Pancreas (tissue), 10 donors: Measurements from ENCODE around the gene SCAI. TPM values are rescaled to one million over a fixed set of nuclear protein-coding genes. Genes with fewer than 3 reads are reported as not detected.

Experiments
- ATAC-seq, 4 donors: fragments of 200-7000 bp; cut with Tn5 transposase; one replicate each; pipeline versions ENCODE4 v1.8.0 to v1.9.1; 2020; ENCODE audit warnings: mild to moderate bottlenecking in 4 of 4, moderate library complexity in 4 of 4
- DNase-seq, 6 donors: peaks; one replicate each; pipeline ENCODE4 v3.0.0-alpha.2; 2020
- FAIRE-seq: peaks from 2 replicates; lab custom pipeline; 2012; peaks lifted over from hg19 to GRCh38; lab: Jason Lieb, UNC
- H3K27ac ChIP-seq, 4 donors: fragments of 200-600 bp; sonication (generic); 1 replicate in 3 of 4; 2 replicates in 1 of 4; pipeline versions ENCODE4 v1.5.0 to v1.8.0; 2020
- H3K27me3 ChIP-seq, 4 donors: fragments of 200-600 bp; one replicate each; pipeline ENCODE4 v1.8.0; 2021
- H3K36me3 ChIP-seq, 3 donors: fragments of 200-600 bp; sonication (generic) in 1 of 3; one replicate each; pipeline versions ENCODE4 v1.5.0 to v1.8.0; 2020 to 2021
- H3K4me1 ChIP-seq, 3 donors: fragments of 200-600 bp; one replicate each; pipeline ENCODE4 v1.8.0; 2021
- H3K4me3 ChIP-seq, 4 donors: fragments of 200-600 bp; sonication (generic) in 2 of 4; one replicate each; pipeline versions ENCODE4 v1.5.0 to v1.8.0; 2020 to 2021
- H3K9me3 ChIP-seq, 4 donors: fragments of 200-600 bp; one replicate each; pipeline ENCODE4 v1.8.0; 2021
- CTCF ChIP-seq, 4 donors: fragments of 200-600 bp; sonication (generic) in 3 of 4; IDR thresholded peaks; one replicate each; pipeline versions ENCODE4 v1.5.0 to v1.8.0; 2021; ENCODE audit warnings: antibody characterized with exemption in 4 of 4
- WGBS, 2 donors: extraction: QIAGEN DNeasy Blood & Tissue Kit; methylation state at CpG; one replicate each; pipeline ENCODE4 v1.1.7; 2013; 5-methylcytosine and 5-hydroxymethylcytosine counted together
- intact Hi-C, 3 donors: fragments of 100-400 bp; cut with DNase I; formaldehyde crosslinking; loops; one replicate each; pipeline versions ENCODE4 v1.11.1 to v1.14.2; 2022
- polyA plus RNA-seq, 2 donors: library from polyadenylated mRNA; stranded (reverse); fragments of 200-250 nt; gene quantifications; one replicate each; pipeline ENCODE4 v1.2.3, GENCODE V29; 2013
- total RNA-seq, 6 donors: library from RNA; stranded (reverse); fragmentation: NEBNext Ultra II Directional in 4 of 6; extraction: Animal tissue kit (Norgen Biotek cat#: 25700) in 4 of 6; gene quantifications; one replicate each; pipeline versions ENCODE4 v1.2.1 to v1.2.4, GENCODE V29; 2021 to 2023
- donor health status: healthy with polysubstance abuse.
- donor health status: DM: no; HTN: no; CAD: no; lungs with moderate emphysema.
- donor health status: DM: no; HTN: no; CAD: no.
- donor health status: control.
- donor health status: control.
- donor health status: Bipolar disorder and iron deficiency.
- donor health status: DM: yes; HTN: yes; CAD: no.
- donor health status: DM: no; HTN: no; CAD: no.
- donor health status: DM: no; HTN: no; CAD: no.
- donor health status: DM: yes; HTN: yes; CAD: no.

Gene SCAI
- total and polyA plus RNA-seq, 8 donors = 1.6 to 6.8 (median 3.5) TPM

- no peak for ATAC-seq
- Histone ChIP-seq H3K36me3 (peaks cover 0 to 28% (median 13%) of the 10 kb centered on the region in 3 donors), H3K4me1 (no peaks in the 10 kb centered on the region), H3K4me3 (no peak overlapping the region), H3K27me3 (no peaks in the 10 kb centered on the region), H3K27ac (no peak overlapping the region), H3K9me3 (no peaks in the 10 kb centered on the region)
- intact Hi-C loops = no loop called here
- 77 to 79% methylated on average over 12 of the region's 12 CpGs for WGBS, 2 donors
- DNase-seq = no peak
- no peak for FAIRE-seq
- TF ChIP-seq CTCF (IDR thresholded peaks at IDR 0.05) = no peak
These were observed 7.3 kb upstream of the SCAI start for GRCh38 chr9:125150349-125151245.

GRCh38 chr9:125147401-125147951 lies 4.1 kb upstream of the SCAI start:
- Histone ChIP-seq H3K4me1 (peaks cover 0 to 6% (median 0%) of the 10 kb centered on the region in 3 donors), H3K27ac (no peak overlapping the region), H3K4me3 (no peak overlapping the region), H3K27me3 (no peaks in the 10 kb centered on the region), H3K9me3 (no peaks in the 10 kb centered on the region), H3K36me3 (peaks cover 0 to 18% (median 8%) of the 10 kb centered on the region in 3 donors)
- intact Hi-C loops = loop anchor here in 1 of 3 donors (10.0 kb wide), 1 partner anchor 183 kb away; no protein-coding TSS in a partner anchor
- ATAC-seq (no peak), DNase-seq (no peak), FAIRE-seq (no peak)
- TF ChIP-seq CTCF (IDR thresholded peaks at IDR 0.05) = no peak
- WGBS, 2 donors = 58 to 74% methylated on average over 3 of the region's 3 CpGs

GRCh38 chr9:125146247-125146646 lies 2.9 kb upstream of the SCAI start:
- no peak overlapping the region for H3K4me3 ChIP-seq
- intact Hi-C loops = loop anchor here in 1 of 3 donors (10.0 kb wide), 1 partner anchor 181 kb away; no protein-coding TSS in a partner anchor
- FAIRE-seq (no peak), DNase-seq (no peak), ATAC-seq (no peak)
- no peaks in the 10 kb centered on the region for H3K27me3 ChIP-seq
- WGBS, 2 donors = 59 to 67% methylated on average over 4 of the region's 4 CpGs
- H3K9me3 ChIP-seq = no peaks in the 10 kb centered on the region
- peaks cover 0 to 6% (median 0%) of the 10 kb centered on the region in 3 donors for H3K4me1 ChIP-seq
- H3K36me3 ChIP-seq = peaks cover 0 to 8% (median 8%) of the 10 kb centered on the region in 3 donors
- no peak overlapping the region for H3K27ac ChIP-seq
- TF ChIP-seq CTCF (IDR thresholded peaks at IDR 0.05) = no peak

GRCh38 chr9:125145425-125145824 lies 2.1 kb upstream of the SCAI start:
- ATAC-seq (no peak), DNase-seq (no peak), FAIRE-seq (no peak)
- H3K36me3 ChIP-seq = peaks cover 0 to 8% (median 0%) of the 10 kb centered on the region in 3 donors
- intact Hi-C loops = loop anchor here in 1 of 3 donors (10.0 kb wide), 1 partner anchor 181 kb away; no protein-coding TSS in a partner anchor
- H3K4me3 ChIP-seq = no peak overlapping the region
- peaks cover 0 to 6% (median 0%) of the 10 kb centered on the region in 3 donors for H3K4me1 ChIP-seq
- no peak overlapping the region for H3K27ac ChIP-seq
- H3K27me3 ChIP-seq = no peaks in the 10 kb centered on the region
- 70 to 77% methylated on average over 4 of the region's 4 CpGs for WGBS, 2 donors
- TF ChIP-seq CTCF (IDR thresholded peaks at IDR 0.05) = no peak
- H3K9me3 ChIP-seq = no peaks in the 10 kb centered on the region
